ENCODE results near the gene CCN2.

Gene CCN2

DNA sequence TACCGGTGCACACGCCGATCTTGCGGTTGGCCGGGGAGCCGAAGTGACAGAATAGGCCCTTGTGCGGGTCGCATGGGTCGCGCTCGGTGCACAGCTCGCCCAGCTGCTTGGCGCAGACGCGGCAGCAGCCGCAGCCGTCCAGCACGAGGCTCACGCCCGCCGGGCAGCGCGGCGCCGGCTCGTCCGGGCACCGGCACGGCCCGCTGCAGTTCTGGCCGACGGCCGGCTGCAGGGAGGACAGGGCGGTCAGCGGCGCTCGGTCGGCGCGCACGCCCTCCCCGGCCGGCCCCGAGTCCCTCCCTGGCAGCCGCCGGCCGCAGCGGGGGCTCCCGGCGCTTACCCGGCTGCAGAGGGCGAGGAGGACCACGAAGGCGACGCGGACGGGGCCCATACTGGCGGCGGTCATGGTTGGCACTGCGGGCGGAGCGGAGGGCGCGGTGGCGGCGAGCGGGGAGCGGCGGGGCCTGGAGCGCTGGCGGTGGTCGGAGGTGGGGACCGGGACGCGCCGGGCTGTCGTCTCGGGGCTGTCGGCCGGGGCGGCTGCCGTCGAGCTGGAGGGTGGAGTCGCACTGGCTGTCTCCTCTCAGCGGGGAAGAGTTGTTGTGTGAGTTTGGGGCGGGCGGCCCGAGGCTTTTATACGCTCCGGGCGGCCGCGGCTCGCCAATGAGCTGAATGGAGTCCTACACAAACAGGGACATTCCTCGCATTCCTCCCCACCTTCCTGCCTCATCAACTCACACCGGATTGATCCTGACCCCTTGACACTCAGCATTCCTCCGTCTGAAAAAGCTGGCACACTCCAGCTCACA, at the start of gene CCN2:
CCN2 (minus strand) TSS at position 606 of the 809 bp plus-strand sequence; CDS start at position 406, 200 bp downstream.
- no peak for DNase-seq (ENCODE audit: low read depth in 2 of 2, low spot score in 1 of 2)

DNA sequence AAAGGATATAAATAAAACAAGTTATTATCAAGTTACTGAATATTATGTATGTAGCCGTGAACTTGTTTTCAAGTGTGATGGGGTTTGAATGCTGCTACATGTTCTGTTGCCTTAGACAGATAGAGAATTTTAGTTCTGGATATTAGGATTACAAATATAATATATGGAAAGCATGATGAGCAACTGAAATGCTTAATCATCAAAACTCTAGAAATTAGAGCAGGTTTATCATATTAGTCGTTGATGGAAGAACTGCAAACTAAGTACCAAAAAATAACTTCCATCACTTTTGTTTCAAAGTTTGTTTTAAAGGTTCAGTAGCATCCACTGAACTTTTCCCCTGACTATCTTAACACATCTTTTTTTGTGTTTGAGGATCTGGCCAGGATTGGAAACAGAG, 49.1 kb upstream of the CCN2 start:
- DNase-seq (ENCODE audit: low read depth in 2 of 2, low spot score in 1 of 2): no peak

DNA sequence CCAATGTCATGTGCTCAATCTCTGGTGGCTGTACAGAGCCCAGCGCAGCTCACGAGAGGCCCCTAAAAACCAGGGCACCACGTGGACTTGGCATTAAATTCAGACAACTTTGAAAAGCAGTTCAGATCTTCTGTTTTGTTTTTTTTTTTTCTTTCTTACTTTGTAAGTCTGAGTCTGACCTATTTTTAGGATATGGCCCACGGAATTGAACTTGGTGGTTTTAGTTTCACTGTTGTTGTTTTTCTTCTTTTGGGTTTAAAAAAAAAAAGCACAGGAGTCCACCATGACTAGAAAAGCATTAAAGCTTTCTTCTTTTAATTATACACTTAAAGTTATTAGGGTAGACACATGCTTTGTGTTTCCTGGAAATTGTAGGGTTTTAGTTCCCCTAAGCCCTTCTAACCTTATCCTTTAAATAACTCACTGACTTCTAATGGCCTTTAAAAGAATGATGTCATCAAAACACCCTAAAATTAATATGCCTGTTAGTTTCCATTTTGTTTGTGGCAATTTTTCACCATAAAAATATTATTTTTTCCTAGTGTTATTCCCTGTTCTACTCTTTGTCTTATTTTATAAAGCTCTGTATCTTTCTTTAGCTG, 48.5 kb upstream of the CCN2 start:
- DNase-seq (ENCODE audit: low read depth in 2 of 2, low spot score in 1 of 2): no peak

GRCh38 chr6:131998255-131998982, 47.2 kb upstream of the CCN2 start:
- DNase-seq (ENCODE audit: low read depth in 2 of 2, low spot score in 1 of 2): no peak

DNA sequence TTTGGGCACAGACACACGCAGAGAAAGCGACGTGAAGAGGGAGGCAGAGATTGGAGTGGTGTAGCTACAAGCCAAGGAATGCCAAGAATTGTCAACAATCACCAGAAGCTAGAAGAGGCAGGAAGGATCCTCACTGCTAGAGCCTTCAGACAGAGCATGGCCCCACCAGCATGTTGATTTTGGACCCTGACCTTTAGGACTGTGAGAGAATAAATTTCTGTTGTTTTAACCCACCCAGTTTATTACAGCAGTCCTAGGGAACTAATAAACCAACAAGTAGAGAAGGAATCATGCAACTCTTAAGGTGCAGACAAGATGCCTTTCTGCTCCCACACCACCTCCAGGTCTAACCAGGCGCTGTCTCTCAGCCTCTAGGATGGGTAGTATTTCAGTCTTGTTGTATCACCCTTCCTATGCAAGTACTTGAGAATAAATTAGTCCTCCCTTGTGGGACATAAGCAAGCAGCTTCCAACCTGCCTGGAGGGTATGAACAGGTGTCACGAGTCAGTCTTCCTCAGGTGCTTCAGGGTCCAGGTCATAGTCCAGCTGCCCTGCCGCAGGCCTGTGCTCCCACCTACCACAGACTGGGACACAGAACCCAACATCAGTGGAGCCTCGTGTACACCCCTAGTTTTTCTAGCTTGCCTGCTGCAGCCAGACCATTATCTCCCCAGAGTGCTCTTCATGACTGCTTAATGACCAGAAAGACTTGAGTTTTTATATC, 46.4 kb upstream of the CCN2 start:
- no peak for DNase-seq (ENCODE audit: low read depth in 2 of 2, low spot score in 1 of 2)

DNA sequence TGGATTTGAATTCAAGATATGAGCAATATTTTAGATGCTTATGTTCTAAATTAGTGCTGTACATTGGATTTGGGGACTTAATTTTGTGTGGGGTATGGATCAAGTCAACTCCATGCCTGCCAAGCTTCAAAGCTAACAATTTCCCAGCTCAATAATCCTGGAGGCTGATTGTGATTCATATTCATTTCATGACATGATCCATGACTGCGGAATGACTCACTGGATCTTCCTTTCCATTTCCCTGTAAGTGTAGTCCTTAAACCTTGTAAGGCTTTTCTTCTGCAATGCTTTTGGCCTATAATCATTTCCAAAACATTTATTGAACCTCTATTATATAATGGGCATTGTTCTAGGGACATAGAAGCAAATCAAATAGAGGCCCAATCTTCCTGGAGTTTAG, 44.7 kb upstream of the CCN2 start:
- DNase-seq (ENCODE audit: low read depth in 2 of 2, low spot score in 1 of 2): no peak

DNA sequence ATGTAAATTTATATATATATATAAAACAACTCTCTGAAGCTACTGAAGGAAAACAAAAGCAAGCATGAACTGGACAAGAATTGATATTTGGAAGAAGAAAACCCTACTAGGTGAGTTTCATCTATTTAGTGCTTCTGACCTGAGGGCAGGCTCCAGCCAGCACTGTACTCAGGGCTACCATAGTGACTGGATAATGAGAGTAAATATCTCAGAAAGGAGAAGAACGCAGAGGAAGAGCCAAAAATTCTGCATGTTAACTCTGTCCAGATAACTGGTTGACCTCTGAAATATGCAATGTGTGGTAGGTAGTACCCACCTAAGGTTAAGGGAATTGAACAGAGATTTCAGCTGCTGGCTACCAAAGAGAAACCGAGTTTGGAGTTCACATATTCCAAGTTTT, 41.4 kb upstream of the CCN2 start:
- no peak for DNase-seq (ENCODE audit: low read depth in 2 of 2, low spot score in 1 of 2)

- no peak for DNase-seq (ENCODE audit: low read depth in 2 of 2, low spot score in 1 of 2)
These were observed 37.9 kb upstream of the CCN2 start for GRCh38 chr6:131989036-131989435.

- DNase-seq (ENCODE audit: low read depth in 2 of 2, low spot score in 1 of 2): no peak
These were observed 31.6 kb upstream of the CCN2 start for GRCh38 chr6:131982740-131983259.

DNA sequence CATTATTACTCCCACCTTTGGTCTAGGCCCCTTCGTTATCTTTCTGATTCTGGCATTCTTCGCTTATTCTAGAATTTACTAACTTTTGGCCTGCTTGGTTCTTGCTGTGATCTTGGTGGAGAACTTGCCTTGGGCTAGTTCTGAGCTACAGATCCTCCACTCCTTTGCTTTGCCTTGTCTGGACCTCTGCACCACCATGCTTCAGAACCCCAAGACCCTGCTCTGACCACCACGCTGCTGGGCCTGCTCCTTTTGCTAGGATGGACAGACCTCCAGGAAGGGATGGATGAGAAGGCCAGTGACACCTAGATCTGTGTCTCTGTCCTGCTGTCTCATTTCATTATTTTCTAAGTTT, 30.4 kb upstream of the CCN2 start:
- DNase-seq (ENCODE audit: low read depth in 2 of 2, low spot score in 1 of 2): no peak

DNA sequence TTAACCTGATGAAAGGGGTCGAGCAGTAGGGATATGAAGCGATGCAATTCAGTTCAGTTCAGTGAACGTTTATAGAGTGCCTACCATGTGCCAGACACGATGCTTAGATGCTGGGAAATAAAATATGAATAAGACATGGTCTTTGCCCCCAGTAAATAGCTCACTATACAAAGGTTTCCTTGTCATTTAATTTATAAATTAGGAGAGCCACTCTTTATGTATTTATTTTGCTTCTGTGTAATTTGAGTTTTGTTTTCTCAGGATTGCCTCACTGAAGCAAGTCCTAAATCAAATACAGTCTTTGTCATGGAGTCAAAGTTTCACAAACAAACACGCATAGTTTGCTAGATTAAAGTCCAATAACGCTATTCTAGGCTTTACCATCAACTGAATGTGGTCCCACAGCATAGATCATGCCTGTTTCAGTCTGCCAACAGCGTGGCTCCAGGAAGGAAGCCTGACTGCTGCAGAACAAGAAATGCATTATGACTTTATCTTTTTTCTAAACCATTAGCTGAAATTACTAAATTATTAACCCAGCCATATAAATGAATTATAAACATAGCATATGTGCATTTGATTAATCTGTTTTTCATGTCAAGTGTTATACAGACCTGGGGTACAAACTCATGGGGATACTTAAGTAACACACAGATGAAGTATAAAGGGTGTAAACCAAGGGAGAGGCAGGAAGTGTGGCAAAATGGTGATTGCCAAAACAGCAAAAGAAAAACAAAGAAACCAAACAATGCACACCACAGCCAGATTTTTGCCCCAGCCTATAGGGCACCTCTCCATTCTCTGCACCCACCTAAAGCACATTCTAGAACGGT, 29.8 kb upstream of the CCN2 start:
- no peak for DNase-seq (ENCODE audit: low read depth in 2 of 2, low spot score in 1 of 2)

GRCh38 chr6:131980338-131980790, 29.2 kb upstream of the CCN2 start:
- no peak for DNase-seq (ENCODE audit: low read depth in 2 of 2, low spot score in 1 of 2)

DNA sequence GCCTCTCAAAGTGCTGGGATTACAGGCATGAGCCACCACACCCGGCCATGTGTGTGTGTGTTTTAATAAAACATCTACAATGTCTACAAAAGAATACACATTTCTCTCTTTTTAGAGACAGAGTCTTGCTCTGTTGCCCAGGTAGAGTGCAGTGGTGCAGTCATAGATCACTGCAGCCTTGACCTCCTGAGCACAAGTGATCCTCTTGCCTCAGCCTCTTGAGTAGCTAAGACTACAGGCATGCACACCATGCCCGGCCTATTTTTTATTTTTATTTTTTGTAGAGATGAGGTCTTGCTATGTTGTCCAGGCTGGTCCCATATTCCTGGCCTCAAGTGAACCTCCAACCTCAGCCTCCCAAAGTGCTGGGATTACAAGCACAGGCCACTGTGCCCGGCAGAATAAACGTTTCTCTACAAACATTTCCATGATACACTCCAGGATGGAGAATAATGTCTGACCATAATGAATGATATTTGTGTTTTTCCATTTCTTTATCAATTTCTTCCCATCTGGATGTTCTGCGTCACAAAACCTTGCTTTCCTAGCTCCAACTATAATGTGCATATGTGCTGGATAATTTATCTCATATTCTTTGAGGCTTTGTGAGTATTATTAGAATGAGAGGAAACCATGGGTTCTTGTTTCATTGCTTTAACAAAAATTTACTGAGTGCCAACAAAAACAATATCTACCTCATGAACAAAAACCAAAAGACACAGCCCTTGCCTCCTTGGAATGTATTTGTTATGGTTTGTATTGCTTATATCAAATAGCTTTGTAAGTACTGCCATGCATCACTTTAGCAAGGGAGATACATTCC, 28.6 kb upstream of the CCN2 start:
- no peak for DNase-seq (ENCODE audit: low read depth in 2 of 2, low spot score in 1 of 2)

GRCh38 chr6:131978522-131978921, 27.4 kb upstream of the CCN2 start:
- DNase-seq (ENCODE audit: low read depth in 2 of 2, low spot score in 1 of 2): no peak

DNA sequence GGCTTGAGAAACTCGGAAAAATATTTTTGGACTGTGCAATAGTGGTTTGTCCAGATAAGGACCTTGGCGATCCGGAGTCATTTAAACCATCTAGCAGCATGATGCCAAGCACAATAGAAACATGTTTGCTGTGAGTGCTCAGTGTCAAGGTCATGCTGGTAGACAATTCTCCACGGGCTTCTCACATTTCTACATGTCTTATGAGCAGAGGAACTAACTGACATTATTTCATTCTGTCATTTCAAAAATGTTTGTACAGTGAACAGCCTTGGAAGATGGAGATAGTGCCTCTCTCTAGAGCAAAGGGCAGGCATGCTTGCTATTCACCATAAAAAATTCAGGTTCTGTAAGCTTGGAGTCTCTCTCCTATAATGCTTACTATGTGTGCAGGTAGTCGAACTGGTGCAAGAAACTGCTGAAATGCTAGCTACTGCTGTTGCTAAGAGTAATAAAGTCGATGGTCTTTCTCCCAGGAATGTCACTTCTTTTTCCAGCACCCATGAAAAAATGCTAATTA, 25.4 kb upstream of the CCN2 start:
- DNase-seq (ENCODE audit: low read depth in 2 of 2, low spot score in 1 of 2): no peak

- DNase-seq (ENCODE audit: low read depth in 2 of 2, low spot score in 1 of 2): no peak
These were observed 21.6 kb upstream of the CCN2 start for GRCh38 chr6:131972741-131973140.

DNA sequence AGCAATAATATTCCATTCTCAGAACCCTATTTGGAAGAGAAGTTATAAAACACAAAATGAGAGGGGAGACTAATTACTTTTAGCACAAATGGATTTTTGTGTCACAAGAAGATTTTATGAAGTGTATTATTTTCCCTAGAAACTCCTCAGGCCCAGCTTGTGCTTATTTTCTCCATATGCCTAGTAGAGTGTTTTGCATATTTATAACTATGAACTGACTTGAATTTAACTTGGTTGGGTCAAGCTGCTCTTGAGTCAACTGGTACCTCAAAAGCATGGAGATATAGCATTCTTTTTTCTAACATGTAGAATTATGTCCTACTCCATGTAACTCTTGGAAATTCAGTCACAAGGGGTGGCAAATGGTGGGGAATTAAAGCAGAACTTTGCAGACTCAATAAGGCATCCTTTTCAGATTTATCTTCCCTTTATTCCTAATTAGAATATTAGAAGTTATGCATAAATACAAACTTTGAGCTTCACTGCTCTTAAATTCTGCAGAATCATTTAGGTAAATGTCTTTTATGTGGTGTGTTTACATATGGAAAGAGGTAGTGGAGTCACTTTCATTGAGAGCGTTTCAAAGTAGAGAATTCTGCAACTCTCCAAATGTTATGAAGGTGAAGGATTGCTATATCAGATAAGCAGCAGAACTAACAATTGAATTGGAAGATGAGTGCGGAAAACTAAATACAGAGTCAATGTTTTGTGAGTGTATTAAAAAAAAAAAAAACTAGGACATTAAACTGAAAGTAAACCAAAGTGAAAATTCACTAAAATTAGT, 19.1 kb upstream of the CCN2 start:
- DNase-seq (ENCODE audit: low read depth in 2 of 2, low spot score in 1 of 2): no peak

DNA sequence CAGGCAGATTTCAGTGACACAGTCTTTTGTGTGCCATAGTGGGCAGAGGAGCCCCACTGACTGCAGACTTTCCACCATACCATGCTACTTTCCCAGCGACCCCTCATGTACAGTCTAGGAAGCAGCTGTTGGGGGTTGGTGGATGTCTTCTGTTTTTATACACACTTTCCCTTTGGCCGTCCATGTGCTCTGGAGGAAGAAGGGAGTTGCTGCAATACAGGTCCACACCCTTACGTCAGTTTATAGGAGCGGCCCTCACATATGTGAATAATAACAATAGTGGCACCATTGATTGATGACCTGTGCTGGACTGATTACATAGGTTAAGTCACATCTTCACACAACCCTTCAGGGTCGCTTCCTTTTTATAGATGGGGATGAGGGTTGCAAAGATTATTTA, 17.5 kb upstream of the CCN2 start:
- DNase-seq (ENCODE audit: low read depth in 2 of 2, low spot score in 1 of 2): no peak

DNA sequence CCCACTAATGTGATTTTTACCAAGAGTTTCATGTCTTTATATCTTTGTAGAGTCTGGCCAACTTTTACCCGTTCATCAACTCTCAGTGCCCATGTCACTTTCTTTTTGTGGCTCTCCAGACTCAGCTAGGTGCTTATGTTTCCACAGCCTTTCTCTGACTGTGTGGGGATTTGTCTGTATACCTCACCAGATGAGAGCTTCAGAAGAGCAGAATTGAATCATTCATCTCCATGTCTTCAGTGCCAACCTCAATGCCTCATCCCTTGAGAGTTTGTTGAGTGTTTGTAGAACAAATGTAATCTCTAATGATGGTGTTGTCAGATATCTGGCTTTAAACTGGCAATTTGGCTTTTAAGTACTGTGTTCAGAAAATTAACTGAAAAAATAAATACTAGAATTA, 16.8 kb upstream of the CCN2 start:
- no peak for DNase-seq (ENCODE audit: low read depth in 2 of 2, low spot score in 1 of 2)
